Stimulated activated CD4-positive, alpha-beta T cell treated with anti-CD3 and anti-CD28 coated beads, TNF-alpha, amount 100 ng/mL, for 24 hours (primary cell): ENCODE results near the gene PPP1R3F.
"Not testable (repeated sequence)": the region's sequence is repeated elsewhere in the genome, so short reads cannot be mapped to it uniquely, and the experiment has no call there.

Source experiments
- DNase-seq, 3 experiments: peaks; one replicate each; pipeline ENCODE4 v3.0.0-alpha.2; 2020; ENCODE audit warnings: low read depth in 3 of 3

Gene PPP1R3F

DNA sequence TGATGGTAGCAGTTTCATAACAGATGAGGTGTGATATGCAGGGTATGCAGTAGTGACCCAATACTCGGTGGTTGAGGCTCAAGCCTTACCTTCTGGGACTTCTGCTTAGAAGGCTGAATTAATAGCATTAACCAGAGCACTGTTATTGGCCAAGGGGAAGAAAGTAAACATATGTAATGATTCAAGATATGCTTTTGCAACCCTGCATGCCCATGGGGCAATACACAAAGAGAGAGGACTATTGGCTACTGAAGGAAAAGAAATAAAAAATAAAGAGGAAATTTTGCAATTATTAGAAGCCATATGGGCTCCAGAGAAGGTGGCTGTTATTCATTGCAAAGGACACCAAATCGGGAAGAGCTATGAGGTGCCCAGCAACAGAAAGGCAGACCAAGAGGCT, 42.6 kb downstream of the PPP1R3F start:
- no peak for DNase-seq

- no peak for DNase-seq
These were observed 46.5 kb downstream of the PPP1R3F start for GRCh38 chrX:49316085-49316484.

GRCh38 chrX:49321737-49322136, 52.1 kb downstream of the PPP1R3F start, which contains the start of gene GAGE12J:
GAGE12J (plus strand) TSS chrX:49322037; CDS start chrX:49323194, 1,157 bp downstream.
- not testable (repeated sequence) for DNase-seq

GRCh38 chrX:49322266-49322665, 52.7 kb downstream of the PPP1R3F start:
- DNase-seq, result not testable (repeated sequence)

DNA sequence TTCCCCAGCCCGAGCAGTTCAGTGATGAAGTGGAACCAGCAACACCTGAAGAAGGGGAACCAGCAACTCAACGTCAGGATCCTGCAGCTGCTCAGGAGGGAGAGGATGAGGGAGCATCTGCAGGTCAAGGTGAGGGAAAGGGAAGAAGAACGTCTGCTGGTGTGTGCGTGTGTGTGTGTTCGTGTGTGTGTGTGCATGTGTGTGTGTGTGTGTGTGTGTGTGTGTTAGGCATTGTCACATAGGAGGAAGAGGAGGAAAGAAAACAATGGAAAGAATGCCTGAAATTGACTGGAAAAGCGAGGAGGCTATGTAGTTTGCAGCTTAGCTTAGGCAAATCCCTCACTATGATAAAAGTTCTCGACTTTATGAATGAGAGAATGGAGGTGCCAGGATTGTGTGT, 54.1 kb downstream of the PPP1R3F start:
- not testable (repeated sequence) for DNase-seq

DNA sequence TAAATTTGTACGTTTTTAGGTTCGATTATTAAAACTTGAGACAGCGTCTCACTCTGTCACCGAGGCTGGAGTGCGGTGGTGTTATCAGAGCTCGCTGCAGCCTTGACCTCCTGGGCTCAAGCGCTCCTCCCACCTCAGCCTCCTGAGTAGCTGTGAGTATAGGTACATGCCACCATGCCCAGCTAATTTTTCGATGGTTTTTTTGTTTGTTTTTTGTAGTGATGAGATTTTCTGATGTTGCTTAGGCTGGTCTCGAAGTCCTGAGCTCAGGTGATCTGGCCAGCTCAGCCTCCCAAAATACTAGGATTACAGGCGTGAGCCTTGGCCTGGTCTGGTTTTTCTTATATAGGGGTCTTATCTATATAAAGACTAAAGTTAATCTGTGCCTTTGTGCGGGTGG, 60.8 kb downstream of the PPP1R3F start:
- DNase-seq, result not testable (repeated sequence)

- DNase-seq, result not testable (repeated sequence)
These were observed 61.7 kb downstream of the PPP1R3F start, which contains the start of gene GAGE13 for GRCh38 chrX:49331282-49331681. GAGE13 (plus strand) TSS chrX:49331582; CDS start chrX:49332738, 1,156 bp downstream.

DNA sequence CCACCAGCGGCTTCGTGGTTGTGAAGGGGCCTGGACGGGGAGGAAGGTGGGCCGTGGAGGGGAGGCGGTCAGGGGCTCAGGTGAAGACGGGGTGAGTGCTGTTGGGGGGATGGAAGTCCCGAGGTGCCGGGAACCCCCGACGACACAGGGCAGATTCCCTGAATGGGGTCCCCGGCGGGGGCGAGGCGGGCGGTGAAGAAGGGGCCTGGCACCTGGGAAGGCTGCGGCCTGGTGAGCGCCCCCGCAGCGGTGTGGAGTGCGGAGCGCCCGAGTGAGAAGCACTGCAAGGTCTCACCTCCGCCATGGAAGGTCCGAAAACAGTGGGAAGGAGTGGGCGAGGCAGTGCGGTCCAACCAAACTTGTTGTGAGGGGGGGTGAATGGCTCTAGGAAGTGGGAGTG, 62.2 kb downstream of the PPP1R3F start:
- DNase-seq, result not testable (repeated sequence)
